HUES64 (cell line): ENCODE data around the gene SLC25A13.

ENCODE experiments used
- H3K27ac ChIP-seq: 2 replicates; pipeline ENCODE4 v1.7.0; 2013; ENCODE audit warnings: low read depth, low read length, inconsistent platforms
- H3K27me3 ChIP-seq: 2 replicates; pipeline ENCODE4 v1.6.1; 2013; ENCODE audit warnings: mild to moderate bottlenecking, low read length; ENCODE audit not compliant: insufficient read depth
- H3K36me3 ChIP-seq: 2 replicates; pipeline ENCODE4 v1.6.1; 2013; ENCODE audit warnings: mild to moderate bottlenecking, low read length; ENCODE audit not compliant: insufficient read depth
- H3K4me1 ChIP-seq: 2 replicates; pipeline ENCODE4 v1.6.1; 2013; ENCODE audit warnings: mild to moderate bottlenecking, low read length, moderate library complexity; ENCODE audit not compliant: insufficient read depth
- H3K4me3 ChIP-seq: 2 replicates; pipeline ENCODE4 v1.5.1; 2013; ENCODE audit warnings: mild to moderate bottlenecking, low read length, moderate library complexity
- H3K9ac ChIP-seq: 2 replicates; pipeline ENCODE4 v1.6.1; 2013; ENCODE audit warnings: mild to moderate bottlenecking, low read depth, low read length
- H3K9me3 ChIP-seq: 2 replicates; pipeline ENCODE4 v1.6.1; 2013; ENCODE audit warnings: low read depth, low read length; ENCODE audit not compliant: insufficient read depth
- WGBS: fragments of 150-250, 120-280 bp; methylation state at CpG from one replicate; pipeline ENCODE4 v1.1.7; 2013; ENCODE audit warnings: missing lambda C conversion rate; 5-methylcytosine and 5-hydroxymethylcytosine counted together

SLC25A13 gene

DNA sequence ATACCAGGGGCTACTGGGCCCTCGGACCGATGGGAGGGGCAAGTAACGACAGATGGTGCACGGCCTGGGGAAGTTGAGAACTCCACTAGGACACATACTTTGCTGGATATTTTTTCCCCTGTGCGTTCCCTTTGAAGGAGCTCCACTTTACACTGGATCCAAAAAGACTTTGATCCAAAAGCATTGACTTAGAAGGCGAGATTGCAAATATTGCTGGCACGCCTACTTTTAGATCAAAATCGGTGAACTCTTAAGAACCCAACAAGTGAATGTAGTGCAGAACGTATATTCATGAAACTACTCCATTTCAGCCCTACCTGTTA, 436 bp upstream of the SLC25A13 start:
- peak overlapping the region; percentile 69 for H3K4me3 ChIP-seq
- H3K9ac ChIP-seq, result peak overlapping the region; percentile 90
- WGBS, result 45% methylated on average over 9 of the region's 9 CpGs
- H3K9me3 ChIP-seq, result no peaks in the 10 kb centered on the region
- H3K27me3 ChIP-seq, result no peaks in the 10 kb centered on the region
- peak overlapping the region; percentile 98; the same call in 1 of the 2 replicates for H3K27ac ChIP-seq
- H3K4me1 ChIP-seq, result peaks cover 8% of the 10 kb centered on the region
- H3K36me3 ChIP-seq, result no peaks in the 10 kb centered on the region

- peak overlapping the region; percentile 69 for H3K4me3 ChIP-seq
- peak overlapping the region; percentile 98 for H3K27ac ChIP-seq
- H3K9me3 ChIP-seq, result no peaks in the 10 kb centered on the region
- no peaks in the 10 kb centered on the region for H3K27me3 ChIP-seq
- peak overlapping the region; percentile 90 for H3K9ac ChIP-seq
- peaks cover 2% of the 10 kb centered on the region; the same call in 1 of the 2 replicates for H3K36me3 ChIP-seq
- peaks cover 12% of the 10 kb centered on the region for H3K4me1 ChIP-seq
- under 1% methylated on average over 22 of the region's 22 CpGs for WGBS
Observed at GRCh38 chr7:96321031-96321657, 754 bp downstream of the SLC25A13 start.

DNA sequence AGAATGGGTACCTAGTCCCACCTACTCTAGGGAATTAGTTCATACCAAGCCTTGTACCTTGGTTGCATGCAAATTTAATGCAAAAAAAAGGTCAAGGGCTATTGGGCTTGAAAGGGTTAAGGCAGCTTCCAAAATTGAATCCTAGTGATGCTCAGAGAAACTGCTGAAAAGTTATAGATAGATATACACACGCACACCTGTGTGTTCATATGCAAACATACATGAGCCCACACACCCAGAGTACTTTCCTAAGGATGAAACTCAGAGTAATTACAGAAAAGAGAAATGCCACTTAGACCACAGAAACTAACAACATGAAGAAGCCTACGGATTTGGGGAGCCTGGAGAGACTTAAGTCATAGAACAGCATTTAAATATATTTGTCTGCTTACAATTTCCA, 1.5 kb downstream of the SLC25A13 start:
- Histone ChIP-seq H3K4me3 (peak overlapping the region; percentile 69), H3K27me3 (no peaks in the 10 kb centered on the region), H3K4me1 (peaks cover 15% of the 10 kb centered on the region), H3K9me3 (no peaks in the 10 kb centered on the region), H3K9ac (no peak overlapping the region), H3K27ac (no peak overlapping the region), H3K36me3 (peaks cover 3% of the 10 kb centered on the region; the same call in 1 of the 2 replicates)
- 100% methylated on average over 1 of the region's 2 CpGs for WGBS

DNA sequence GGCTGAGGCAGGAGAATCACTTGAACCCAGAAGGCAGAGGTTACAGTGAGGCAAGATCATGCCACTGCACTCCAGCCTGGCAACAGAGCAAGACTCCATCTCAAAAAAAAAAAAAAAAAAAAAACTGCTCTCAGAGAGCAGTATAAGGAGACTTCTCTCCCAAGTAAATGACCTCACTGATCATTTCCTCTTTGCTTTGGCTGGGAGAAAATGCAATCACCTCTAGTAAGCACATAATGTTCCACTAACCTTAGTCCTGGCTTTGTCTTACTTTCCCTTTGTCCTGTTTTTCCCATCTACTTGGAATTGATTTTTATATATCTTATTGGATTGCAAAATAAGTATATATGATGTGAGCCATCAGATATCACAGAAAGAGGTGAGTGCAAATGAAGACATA, 2.5 kb downstream of the SLC25A13 start:
- Histone ChIP-seq H3K9ac (no peak overlapping the region), H3K27ac (no peak overlapping the region), H3K4me3 (no peak overlapping the region), H3K27me3 (no peaks in the 10 kb centered on the region), H3K36me3 (peaks cover 3% of the 10 kb centered on the region; the same call in 1 of the 2 replicates), H3K4me1 (peaks cover 24% of the 10 kb centered on the region), H3K9me3 (no peaks in the 10 kb centered on the region)

GRCh38 chr7:96316949-96317348, 4.9 kb downstream of the SLC25A13 start:
- 89% methylated on average over 8 of the region's 8 CpGs for WGBS
- no peak overlapping the region for H3K4me3 ChIP-seq
- no peaks in the 10 kb centered on the region for H3K9me3 ChIP-seq
- peaks cover 5% of the 10 kb centered on the region; the same call in 1 of the 2 replicates for H3K36me3 ChIP-seq
- no peaks in the 10 kb centered on the region for H3K27me3 ChIP-seq
- no peak overlapping the region for H3K27ac ChIP-seq
- no peak overlapping the region for H3K9ac ChIP-seq
- H3K4me1 ChIP-seq, result peaks cover 29% of the 10 kb centered on the region

GRCh38 chr7:96315125-96315512, 6.8 kb downstream of the SLC25A13 start:
- Histone ChIP-seq H3K4me1 (peaks cover 28% of the 10 kb centered on the region), H3K9me3 (no peaks in the 10 kb centered on the region)

GRCh38 chr7:96314402-96315124, 7.3 kb downstream of the SLC25A13 start:
- Histone ChIP-seq H3K9me3 (no peaks in the 10 kb centered on the region), H3K4me3 (no peak overlapping the region), H3K27ac (peak overlapping the region; percentile 11; the same call in 1 of the 2 replicates), H3K9ac (no peak overlapping the region), H3K27me3 (no peaks in the 10 kb centered on the region), H3K4me1 (peaks cover 31% of the 10 kb centered on the region), H3K36me3 (peaks cover 5% of the 10 kb centered on the region; the same call in 1 of the 2 replicates)
- 86% methylated on average over 3 of the region's 4 CpGs for WGBS

More at GRCh38 chr7:96315125-96315512, 6.8 kb downstream of the SLC25A13 start:
- Histone ChIP-seq H3K4me3 (no peak overlapping the region), H3K9ac (no peak overlapping the region), H3K27ac (no peak overlapping the region; the same call in 1 of the 2 replicates), H3K27me3 (no peaks in the 10 kb centered on the region), H3K36me3 (peaks cover 5% of the 10 kb centered on the region; the same call in 1 of the 2 replicates)

DNA sequence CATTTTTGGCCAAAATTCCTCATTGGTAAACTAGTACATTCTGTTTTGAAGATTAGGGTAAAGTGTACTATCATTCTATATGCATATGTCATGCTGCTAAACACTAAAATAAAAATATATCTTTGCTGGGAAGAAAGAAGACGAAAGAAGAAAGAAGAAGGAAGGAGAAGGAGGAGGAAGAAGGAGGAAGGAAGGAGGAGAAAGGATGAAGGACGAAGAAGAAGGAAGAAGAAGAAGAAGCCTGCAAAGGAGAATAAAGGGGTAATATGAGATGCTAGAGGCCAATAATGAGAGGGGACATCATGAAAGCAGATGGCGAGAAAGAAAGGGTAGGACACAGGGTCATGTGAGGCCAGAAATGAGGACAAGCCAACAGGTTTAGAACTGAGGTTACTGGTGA, 8.0 kb downstream of the SLC25A13 start:
- WGBS, result 90% methylated on average over 3 of the region's 3 CpGs
- H3K4me1 ChIP-seq, result peaks cover 37% of the 10 kb centered on the region
- no peaks in the 10 kb centered on the region for H3K9me3 ChIP-seq
- no peak overlapping the region for H3K9ac ChIP-seq
- H3K27me3 ChIP-seq, result no peaks in the 10 kb centered on the region
- peaks cover 5% of the 10 kb centered on the region; the same call in 1 of the 2 replicates for H3K36me3 ChIP-seq
- H3K27ac ChIP-seq, result no peak overlapping the region
- H3K4me3 ChIP-seq, result no peak overlapping the region

GRCh38 chr7:96312502-96312901, 9.4 kb downstream of the SLC25A13 start:
- no peaks in the 10 kb centered on the region for H3K9me3 ChIP-seq
- no peak overlapping the region for H3K9ac ChIP-seq
- WGBS, result 94% methylated on average over 4 of the region's 4 CpGs
- no peak overlapping the region for H3K4me3 ChIP-seq
- no peak overlapping the region for H3K27ac ChIP-seq
- peaks cover 5% of the 10 kb centered on the region; the same call in 1 of the 2 replicates for H3K36me3 ChIP-seq
- H3K27me3 ChIP-seq, result no peaks in the 10 kb centered on the region
- H3K4me1 ChIP-seq, result peaks cover 44% of the 10 kb centered on the region

DNA sequence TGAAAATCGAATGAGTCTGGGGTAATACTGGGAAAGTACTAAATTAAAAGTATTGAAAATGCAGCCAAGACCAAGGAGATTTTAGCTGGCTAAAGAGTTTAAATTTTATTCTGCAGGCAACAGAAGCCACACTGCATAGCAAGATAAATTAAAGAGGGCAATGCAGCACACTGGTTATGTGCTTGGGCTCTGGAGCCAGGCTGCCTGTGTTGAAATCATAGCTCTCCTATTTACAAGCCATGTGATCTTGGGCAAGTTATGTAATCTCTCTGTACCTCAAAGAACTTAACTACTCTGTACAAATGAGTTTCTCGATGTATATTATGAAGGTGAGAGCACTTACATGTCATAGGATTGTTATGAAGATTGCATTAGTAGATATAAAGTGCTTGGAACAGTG, 9.9 kb downstream of the SLC25A13 start:
- Histone ChIP-seq H3K9me3 (no peaks in the 10 kb centered on the region), H3K4me3 (no peak overlapping the region)
- 97% methylated on average over 2 of the region's 2 CpGs for WGBS

GRCh38 chr7:96310110-96310509, 11.8 kb downstream of the SLC25A13 start:
- no peak overlapping the region for H3K9ac ChIP-seq
- H3K27me3 ChIP-seq, result no peaks in the 10 kb centered on the region
- H3K27ac ChIP-seq, result no peak overlapping the region
- peaks cover 2% of the 10 kb centered on the region; the same call in 1 of the 2 replicates for H3K36me3 ChIP-seq
- 95% methylated on average over 3 of the region's 3 CpGs for WGBS
- peaks cover 37% of the 10 kb centered on the region for H3K4me1 ChIP-seq
- H3K4me3 ChIP-seq, result no peak overlapping the region
- H3K9me3 ChIP-seq, result no peaks in the 10 kb centered on the region

More for the DNA sequence above, 9.9 kb downstream of the SLC25A13 start:
- H3K4me1 ChIP-seq, result peaks cover 40% of the 10 kb centered on the region
- no peak overlapping the region for H3K9ac ChIP-seq
- H3K27ac ChIP-seq, result no peak overlapping the region
- H3K27me3 ChIP-seq, result no peaks in the 10 kb centered on the region
- peaks cover 5% of the 10 kb centered on the region; the same call in 1 of the 2 replicates for H3K36me3 ChIP-seq
